ENCODE data around the gene AMOT.
"Not testable (repeated sequence)": the region's sequence is repeated elsewhere in the genome, so short reads cannot be mapped to it uniquely, and the experiment has no call there.

The AMOT gene, protein sequence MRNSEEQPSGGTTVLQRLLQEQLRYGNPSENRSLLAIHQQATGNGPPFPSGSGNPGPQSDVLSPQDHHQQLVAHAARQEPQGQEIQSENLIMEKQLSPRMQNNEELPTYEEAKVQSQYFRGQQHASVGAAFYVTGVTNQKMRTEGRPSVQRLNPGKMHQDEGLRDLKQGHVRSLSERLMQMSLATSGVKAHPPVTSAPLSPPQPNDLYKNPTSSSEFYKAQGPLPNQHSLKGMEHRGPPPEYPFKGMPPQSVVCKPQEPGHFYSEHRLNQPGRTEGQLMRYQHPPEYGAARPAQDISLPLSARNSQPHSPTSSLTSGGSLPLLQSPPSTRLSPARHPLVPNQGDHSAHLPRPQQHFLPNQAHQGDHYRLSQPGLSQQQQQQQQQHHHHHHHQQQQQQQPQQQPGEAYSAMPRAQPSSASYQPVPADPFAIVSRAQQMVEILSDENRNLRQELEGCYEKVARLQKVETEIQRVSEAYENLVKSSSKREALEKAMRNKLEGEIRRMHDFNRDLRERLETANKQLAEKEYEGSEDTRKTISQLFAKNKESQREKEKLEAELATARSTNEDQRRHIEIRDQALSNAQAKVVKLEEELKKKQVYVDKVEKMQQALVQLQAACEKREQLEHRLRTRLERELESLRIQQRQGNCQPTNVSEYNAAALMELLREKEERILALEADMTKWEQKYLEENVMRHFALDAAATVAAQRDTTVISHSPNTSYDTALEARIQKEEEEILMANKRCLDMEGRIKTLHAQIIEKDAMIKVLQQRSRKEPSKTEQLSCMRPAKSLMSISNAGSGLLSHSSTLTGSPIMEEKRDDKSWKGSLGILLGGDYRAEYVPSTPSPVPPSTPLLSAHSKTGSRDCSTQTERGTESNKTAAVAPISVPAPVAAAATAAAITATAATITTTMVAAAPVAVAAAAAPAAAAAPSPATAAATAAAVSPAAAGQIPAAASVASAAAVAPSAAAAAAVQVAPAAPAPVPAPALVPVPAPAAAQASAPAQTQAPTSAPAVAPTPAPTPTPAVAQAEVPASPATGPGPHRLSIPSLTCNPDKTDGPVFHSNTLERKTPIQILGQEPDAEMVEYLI

DNA sequence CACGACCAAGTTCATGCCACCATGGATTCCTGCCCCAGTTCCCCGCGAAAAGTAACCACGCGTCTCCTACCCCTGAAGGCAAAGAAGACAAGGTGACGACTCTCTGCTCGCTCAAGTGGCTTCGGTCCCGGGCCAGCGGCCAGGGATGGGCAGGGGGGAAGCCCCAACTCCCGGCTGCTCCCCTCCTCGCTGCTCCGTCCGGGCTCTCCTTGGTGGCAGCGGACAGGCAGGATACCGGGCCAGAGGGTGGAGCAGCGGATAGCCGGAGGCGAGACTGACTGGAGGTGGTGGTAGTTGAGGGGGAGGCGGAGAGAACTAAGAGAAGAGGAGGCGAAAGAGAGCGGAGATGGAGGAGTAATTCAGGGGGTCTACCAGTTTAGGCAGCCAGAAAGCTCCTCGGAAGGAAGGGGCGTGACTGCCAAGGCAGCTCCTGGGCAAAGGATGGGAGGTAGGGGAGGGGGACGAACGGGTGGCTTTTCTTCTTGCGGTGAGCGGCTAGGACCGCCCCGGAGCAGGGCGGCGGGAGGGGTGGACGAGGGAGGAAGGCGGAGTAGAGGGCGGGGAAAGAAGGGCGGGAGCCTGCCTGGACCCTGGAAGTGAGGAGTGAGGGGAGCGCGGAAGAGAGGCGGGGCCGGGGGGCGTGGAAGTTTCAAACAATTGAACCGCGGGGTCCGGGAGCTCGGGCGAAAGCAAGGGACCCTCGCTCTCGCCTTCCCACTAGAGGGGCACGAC lies at the start of gene AMOT:
Gene AMOT (minus strand): TSS at position 450 of the 732 bp plus-strand sequence. CDS start 17,705 bp downstream, outside the sequence.
- Mint-ChIP-seq H3K4me3 (peak within 1 kb of the TSS; percentile 89), H3K4me1 (peaks cover 10% of the 10 kb centered on the region), H3K9me3 (no peaks in the 10 kb centered on the region), H3K36me3 (no peaks in the 10 kb centered on the region), H3K27ac (peak within 1 kb of the TSS; percentile 68)
- peak; percentile 82 for ATAC-seq
- DNase-seq (ENCODE audit: low spot score in 2 of 2) = peak; percentile 17 to 67

DNA sequence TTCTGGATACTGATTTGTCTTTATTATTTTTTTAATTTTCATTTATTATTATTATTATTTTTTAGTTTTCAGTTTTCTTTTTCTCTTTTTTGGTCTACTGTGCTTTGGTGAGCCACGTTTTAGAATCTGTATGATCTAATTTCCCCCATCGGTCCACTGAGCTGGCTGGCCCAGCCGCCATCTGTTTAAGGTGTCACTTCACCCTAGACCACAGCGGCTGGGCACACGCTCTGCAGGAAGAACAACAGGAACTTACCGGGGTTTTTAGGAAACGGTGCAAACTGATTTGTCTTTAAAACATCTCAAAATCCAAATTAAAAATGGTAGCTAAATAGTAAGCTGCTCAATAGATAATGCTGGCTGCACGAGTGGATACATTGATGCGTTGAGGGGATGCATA lies 48.8 kb upstream of the AMOT start:
- no peak overlapping the region for H3K4me3 Mint-ChIP-seq
- H3K36me3 Mint-ChIP-seq = no peaks in the 10 kb centered on the region
- peaks cover 24% of the 10 kb centered on the region for H3K4me1 Mint-ChIP-seq
- DNase-seq (ENCODE audit: low spot score in 2 of 2) = no peak
- no peaks in the 10 kb centered on the region for H3K9me3 Mint-ChIP-seq
- no peak for ATAC-seq
- H3K27ac Mint-ChIP-seq = no peak overlapping the region

DNA sequence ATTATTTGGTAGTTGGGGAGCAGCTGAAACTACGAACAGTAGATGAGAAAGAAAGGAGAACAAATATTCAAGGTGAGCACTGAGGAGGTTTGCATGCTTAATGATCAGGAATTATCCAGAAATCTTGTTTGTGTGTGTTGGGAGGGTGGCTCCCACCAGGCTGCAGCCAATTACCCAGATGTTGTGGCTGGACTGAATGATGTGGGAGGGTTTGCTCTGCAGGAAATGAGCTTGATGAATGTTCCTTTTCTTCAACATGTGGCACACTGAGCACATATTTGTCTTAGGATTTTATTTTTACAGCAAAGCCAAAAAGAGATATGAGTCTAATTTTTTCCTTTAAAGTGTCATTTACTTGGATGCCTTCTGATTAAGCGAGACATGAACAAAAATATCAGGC lies 48.3 kb upstream of the AMOT start:
- Mint-ChIP-seq H3K36me3 (no peaks in the 10 kb centered on the region), H3K4me3 (no peak overlapping the region), H3K4me1 (peaks cover 24% of the 10 kb centered on the region), H3K9me3 (no peaks in the 10 kb centered on the region), H3K27ac (no peak overlapping the region)
- no peak for ATAC-seq
- no peak for DNase-seq (ENCODE audit: low spot score in 2 of 2)

DNA sequence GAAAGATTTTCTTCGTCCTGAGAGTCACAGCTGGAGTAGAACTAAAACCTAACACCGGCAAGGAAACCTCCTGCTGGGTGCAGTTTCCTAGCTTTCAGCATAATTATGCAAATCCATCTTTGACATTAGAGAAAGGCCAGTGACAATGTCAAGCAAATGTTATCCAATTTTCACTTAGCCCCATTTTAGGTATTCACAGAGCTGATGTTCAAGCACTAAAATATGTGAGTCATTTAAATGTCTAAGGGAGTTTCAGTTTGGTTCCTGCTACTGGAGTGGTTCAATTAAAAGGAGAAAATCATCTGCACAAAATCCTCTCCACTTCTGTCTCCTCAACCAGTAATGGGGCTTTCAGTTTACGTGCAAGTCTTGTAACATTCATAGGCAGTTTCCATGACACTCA lies 37.1 kb upstream of the AMOT start:
- Mint-ChIP-seq H3K4me3 (no peak overlapping the region), H3K36me3 (no peaks in the 10 kb centered on the region), H3K27ac (no peak overlapping the region), H3K9me3 (no peaks in the 10 kb centered on the region), H3K4me1 (no peaks in the 10 kb centered on the region)
- DNase-seq (ENCODE audit: low spot score in 2 of 2) = no peak
- no peak for ATAC-seq

DNA sequence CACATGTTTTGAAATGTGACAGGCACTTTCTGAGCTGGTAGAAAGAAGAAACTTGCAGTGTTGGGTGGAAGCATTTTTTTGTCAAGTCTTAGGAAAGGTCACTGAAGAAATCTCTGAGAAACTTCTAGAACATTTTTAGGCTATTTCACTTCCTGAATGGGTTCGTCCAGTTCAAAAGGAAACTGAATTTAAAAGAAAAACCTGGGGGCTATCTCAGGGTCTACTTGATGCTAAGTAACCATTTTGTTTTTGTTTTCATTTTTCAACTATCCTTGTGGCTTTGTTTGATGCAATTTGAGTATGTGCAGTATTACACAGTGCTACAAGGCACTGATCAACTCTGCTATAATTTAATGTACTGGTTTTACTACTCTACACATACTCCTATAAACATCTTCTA lies 34.0 kb upstream of the AMOT start:
- DNase-seq (ENCODE audit: low spot score in 2 of 2) (no peak), ATAC-seq (no peak)
- Mint-ChIP-seq H3K36me3 (no peaks in the 10 kb centered on the region), H3K9me3 (no peaks in the 10 kb centered on the region), H3K27ac (no peak overlapping the region), H3K4me3 (no peak overlapping the region), H3K4me1 (no peaks in the 10 kb centered on the region)

DNA sequence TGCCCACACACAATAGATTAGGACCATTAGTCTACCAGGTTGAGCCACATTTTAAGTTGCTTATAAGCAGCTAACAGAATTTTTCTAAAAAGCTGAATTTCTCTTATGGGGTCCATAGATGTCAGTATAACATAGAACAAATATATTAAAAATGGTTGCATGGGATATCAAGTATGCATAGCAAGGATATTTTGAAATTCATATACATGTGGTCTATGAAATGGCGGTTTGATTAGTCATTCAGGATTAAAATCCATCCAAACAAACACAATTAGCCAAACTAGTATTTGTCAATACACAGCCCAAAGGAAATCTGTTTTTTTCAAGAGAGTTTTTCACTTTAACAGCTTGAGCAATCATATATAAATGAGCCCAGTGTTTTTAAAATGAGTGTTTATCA lies 33.5 kb upstream of the AMOT start:
- no peak for ATAC-seq

DNA sequence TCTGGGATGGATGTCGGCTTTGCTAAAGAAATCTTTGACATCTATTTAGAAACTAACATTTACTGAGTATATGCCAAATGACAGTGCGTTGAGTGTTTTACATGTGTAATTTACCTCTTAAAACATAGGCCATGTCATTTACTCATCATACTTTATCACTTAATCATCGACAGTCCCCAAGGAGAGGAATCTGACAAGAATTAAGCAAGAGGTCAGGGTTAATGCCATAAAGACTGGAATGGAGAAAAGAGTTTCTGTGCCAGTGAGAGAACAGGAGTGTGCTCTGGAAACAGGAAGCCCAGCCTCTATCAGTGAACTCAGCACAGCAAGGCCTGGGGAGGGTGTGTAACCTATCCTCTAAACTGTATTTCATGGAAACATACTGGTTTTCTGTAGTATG lies 28.0 kb upstream of the AMOT start:
- ATAC-seq (no peak), DNase-seq (ENCODE audit: low spot score in 2 of 2) (no peak)
- Mint-ChIP-seq H3K9me3 (no peaks in the 10 kb centered on the region), H3K4me1 (no peaks in the 10 kb centered on the region), H3K4me3 (no peak overlapping the region), H3K36me3 (no peaks in the 10 kb centered on the region), H3K27ac (no peak overlapping the region)

More for the DNA sequence above, 33.5 kb upstream of the AMOT start:
- Mint-ChIP-seq H3K9me3 (no peaks in the 10 kb centered on the region), H3K4me3 (no peak overlapping the region), H3K4me1 (no peaks in the 10 kb centered on the region), H3K36me3 (no peaks in the 10 kb centered on the region), H3K27ac (no peak overlapping the region)
- no peak for DNase-seq (ENCODE audit: low spot score in 2 of 2)

DNA sequence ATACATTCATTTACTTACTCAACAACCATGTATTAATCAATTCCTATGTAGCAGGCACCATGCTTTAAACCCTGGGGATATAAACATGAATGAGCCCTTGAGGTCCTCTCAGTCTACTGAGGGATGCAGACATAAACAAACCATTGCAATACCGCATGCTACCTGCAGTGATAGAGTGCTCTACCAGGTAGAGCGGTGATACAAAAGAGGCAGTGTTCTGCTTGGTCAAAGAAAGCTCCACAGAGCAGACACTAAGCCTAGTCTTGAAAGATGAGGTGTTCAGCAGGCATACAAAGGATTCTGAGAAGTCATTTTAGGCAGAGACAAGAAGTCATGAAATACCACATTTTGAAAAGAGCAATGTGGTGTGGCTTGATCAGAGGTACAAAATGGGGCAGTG lies 26.9 kb upstream of the AMOT start:
- ATAC-seq (no peak), DNase-seq (ENCODE audit: low spot score in 2 of 2) (no peak)
- Mint-ChIP-seq H3K36me3 (no peaks in the 10 kb centered on the region), H3K4me3 (no peak overlapping the region), H3K4me1 (no peaks in the 10 kb centered on the region), H3K27ac (no peak overlapping the region), H3K9me3 (no peaks in the 10 kb centered on the region)

DNA sequence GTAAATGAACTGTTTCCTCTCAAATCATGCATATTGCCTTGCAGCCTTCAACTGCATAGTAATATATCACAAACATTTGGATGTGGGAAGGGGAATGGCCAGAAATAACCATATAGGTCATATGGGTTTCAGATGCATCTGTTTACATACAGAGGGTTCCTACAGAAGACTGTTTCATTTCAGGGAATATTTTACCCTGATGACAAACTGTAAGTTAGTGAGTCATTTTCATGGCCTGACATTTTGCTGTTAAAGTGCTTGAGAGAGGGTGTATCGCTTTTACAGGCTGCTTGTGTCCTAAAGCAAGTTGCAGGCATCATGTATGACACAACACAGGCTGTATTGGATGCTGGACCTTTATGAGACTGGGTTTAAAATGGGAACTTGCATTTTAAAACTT lies 25.5 kb upstream of the AMOT start:
- no peak overlapping the region for H3K27ac Mint-ChIP-seq
- H3K4me1 Mint-ChIP-seq = no peaks in the 10 kb centered on the region
- no peaks in the 10 kb centered on the region for H3K9me3 Mint-ChIP-seq
- no peak overlapping the region for H3K4me3 Mint-ChIP-seq
- no peaks in the 10 kb centered on the region for H3K36me3 Mint-ChIP-seq
- DNase-seq (ENCODE audit: low spot score in 2 of 2) (no peak), ATAC-seq (no peak)

DNA sequence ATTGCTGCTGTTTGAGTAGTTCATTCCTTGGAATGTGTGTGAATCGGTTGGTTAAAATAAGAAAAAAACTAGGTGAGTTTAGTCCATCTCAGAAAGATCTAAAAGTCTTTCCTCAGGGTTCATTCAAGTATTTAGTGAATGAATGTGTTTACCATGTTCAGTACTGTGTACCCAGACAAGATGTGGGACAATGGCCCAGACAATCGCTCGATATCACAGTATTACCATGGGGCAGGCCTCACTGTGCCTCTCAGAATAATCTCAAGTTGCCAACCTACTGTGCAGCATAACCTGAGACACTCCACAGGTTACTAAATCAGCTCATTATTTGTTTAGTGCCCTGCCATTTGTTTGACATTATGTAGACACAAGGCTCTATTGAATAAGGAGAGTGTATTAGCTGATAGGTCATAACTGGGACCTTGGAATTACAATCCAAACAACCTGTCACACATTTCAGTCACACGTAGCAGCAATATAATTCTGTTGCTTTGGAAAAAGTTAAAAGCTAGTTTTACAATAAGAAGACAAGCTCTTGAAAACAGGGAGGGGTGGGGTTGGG lies 24.9 kb upstream of the AMOT start:
- no peaks in the 10 kb centered on the region for H3K9me3 Mint-ChIP-seq

DNA sequence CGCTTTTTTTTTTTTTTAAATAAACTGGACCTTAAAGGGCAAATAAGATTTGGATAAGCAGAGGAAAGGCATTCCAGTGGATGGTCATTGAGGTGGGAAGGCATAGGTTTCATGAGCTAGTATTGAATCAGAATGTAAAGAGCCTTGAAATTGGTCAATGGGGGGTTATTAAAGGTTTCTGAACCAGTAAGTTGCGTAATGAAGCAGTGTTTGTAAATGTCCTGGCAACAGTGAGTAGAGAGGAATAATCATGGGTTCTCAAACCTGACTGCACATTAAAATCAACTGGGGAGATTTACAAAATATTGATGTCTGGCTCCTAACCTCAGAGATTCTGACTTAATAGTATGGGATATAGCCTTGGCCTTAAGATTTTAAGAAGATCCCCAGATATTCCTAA lies 23.2 kb upstream of the AMOT start:
- H3K4me3 Mint-ChIP-seq = no peak overlapping the region
- ATAC-seq (no peak), DNase-seq (ENCODE audit: low spot score in 2 of 2) (no peak)
- no peak overlapping the region for H3K27ac Mint-ChIP-seq
- no peaks in the 10 kb centered on the region for H3K4me1 Mint-ChIP-seq
- H3K36me3 Mint-ChIP-seq = no peaks in the 10 kb centered on the region
- H3K9me3 Mint-ChIP-seq = no peaks in the 10 kb centered on the region

More for the DNA sequence above, 24.9 kb upstream of the AMOT start:
- Mint-ChIP-seq H3K27ac (no peak overlapping the region), H3K4me3 (no peak overlapping the region), H3K36me3 (no peaks in the 10 kb centered on the region), H3K4me1 (no peaks in the 10 kb centered on the region)
- ATAC-seq = no peak
- no peak for DNase-seq (ENCODE audit: low spot score in 2 of 2)

DNA sequence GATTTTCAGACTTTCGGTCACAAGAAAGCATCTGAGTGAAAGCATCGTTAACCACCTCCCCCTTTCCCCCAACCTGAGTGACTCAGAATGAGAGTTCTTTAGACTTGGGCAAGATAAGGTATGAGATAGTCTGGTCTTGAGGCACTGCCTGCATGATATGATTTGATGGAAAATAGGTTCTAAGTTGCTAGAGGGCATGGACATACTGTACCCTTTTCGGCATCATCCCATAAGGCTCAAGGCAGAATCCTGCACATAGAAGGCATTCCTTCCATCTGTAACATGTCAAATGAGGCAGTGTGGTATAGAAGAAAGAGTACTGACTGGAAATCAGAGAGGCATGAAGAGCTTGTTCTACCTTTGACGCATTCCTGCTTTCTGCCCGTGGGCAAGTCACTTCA lies 16.8 kb upstream of the AMOT start:
- peaks cover 10% of the 10 kb centered on the region for H3K4me1 Mint-ChIP-seq
- DNase-seq (ENCODE audit: low spot score in 2 of 2) (no peak), ATAC-seq (peak; percentile 71)
- no peak overlapping the region for H3K4me3 Mint-ChIP-seq
- peak overlapping the region; percentile 46 for H3K27ac Mint-ChIP-seq
- H3K9me3 Mint-ChIP-seq = no peaks in the 10 kb centered on the region
- no peaks in the 10 kb centered on the region for H3K36me3 Mint-ChIP-seq

DNA sequence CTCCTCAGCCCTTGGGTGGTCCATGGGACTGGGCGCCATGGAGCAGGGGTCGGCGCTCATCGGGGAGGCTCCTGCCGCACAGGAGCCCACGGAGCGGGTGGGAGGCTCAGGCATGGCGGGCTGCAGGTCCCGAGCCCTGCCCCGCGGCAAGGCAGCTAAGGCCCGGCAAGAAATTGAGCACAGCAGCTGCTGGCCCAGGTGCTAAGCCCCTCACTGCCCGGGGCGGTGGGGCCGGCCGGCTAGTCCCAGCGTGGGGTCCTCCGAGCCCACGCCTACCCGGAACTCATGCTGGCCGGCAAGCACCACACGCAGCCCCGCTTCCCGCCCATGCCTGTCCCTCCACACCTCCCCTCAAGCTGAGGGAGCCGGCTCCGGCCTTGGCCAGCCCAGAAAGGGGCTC lies 14.3 kb upstream of the AMOT start:
- not testable (repeated sequence) for H3K4me3 Mint-ChIP-seq; H3K9me3 Mint-ChIP-seq; H3K27ac Mint-ChIP-seq; DNase-seq (ENCODE audit: low spot score in 2 of 2); H3K36me3 Mint-ChIP-seq; ATAC-seq
- H3K4me1 Mint-ChIP-seq = peaks cover 20% of the 10 kb centered on the region

DNA sequence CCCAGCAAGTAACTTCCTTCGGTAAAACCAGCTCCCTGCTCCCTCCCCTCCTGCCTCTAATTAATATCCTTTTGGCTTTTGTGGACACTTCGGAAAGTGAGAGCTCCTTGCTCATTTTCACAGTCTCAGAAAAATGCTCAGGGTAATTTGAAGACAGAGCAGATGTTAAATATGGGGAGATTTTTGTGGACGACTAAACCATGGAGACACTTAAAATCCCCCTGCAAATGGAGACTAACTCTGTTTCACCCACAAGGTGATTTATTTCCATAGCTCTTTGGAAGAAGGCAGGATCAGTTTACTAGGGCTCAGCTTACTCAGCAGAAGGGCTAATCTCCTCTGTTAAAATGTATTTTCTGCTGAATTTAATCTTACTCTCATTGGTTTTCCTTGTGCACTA lies 12.2 kb upstream of the AMOT start:
- no peak overlapping the region for H3K4me3 Mint-ChIP-seq
- peaks cover 20% of the 10 kb centered on the region for H3K4me1 Mint-ChIP-seq
- no peak for ATAC-seq
- no peak for DNase-seq (ENCODE audit: low spot score in 2 of 2)
- no peaks in the 10 kb centered on the region for H3K9me3 Mint-ChIP-seq
- H3K36me3 Mint-ChIP-seq = no peaks in the 10 kb centered on the region
- no peak overlapping the region for H3K27ac Mint-ChIP-seq

DNA sequence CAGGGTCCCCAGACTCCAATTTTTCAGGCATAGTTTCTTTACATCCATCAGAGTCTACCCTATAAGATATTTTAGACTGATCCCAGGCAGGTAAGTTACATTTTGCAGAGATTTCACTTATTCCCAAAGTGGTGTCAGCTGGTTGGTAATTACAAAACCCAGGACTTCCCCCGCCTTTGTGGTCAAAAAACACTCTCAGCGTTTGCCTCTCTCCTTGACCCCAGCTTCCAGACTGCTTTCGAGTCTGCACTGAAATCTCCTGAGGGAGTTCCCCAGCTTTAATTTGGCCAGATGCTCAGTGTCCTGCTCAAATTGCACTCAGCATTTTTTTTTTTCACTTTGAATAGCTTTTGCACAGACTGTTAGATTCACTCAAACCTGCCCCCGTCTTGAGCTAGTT lies 11.2 kb upstream of the AMOT start:
- Mint-ChIP-seq H3K27ac (no peak overlapping the region), H3K9me3 (no peaks in the 10 kb centered on the region), H3K4me3 (no peak overlapping the region), H3K36me3 (no peaks in the 10 kb centered on the region), H3K4me1 (peaks cover 13% of the 10 kb centered on the region)
- DNase-seq (ENCODE audit: low spot score in 2 of 2) (no peak), ATAC-seq (no peak)

Data from stimulated activated effector memory CD8-positive, alpha-beta T cell treated with anti-CD3 and anti-CD28 coated beads, Interleukin-12 subunit alpha, Interleukin-12 subunit beta, amount 100 ng/mL, for 72 hours (primary cell).